ENCODE data around the gene IL1R1.
"Not testable (repeated sequence)": the region's sequence is repeated elsewhere in the genome, so short reads cannot be mapped to it uniquely, and the experiment has no call there.

The IL1R1 gene

GRCh38 chr2:102106133-102106556 is 36.4 kb upstream of the IL1R1 start:
- in situ Hi-C loops (cut with MboI; ENCODE audit: low sequenced_read_pairs) = no loop called here
- no peak overlapping the region for H3K4me3 ChIP-seq
- DNase-seq (ENCODE audit: low spot score in 2 of 2) = no peak
- H3K4me1 ChIP-seq = no peaks in the 10 kb centered on the region
- no peaks in the 10 kb centered on the region for H3K27me3 ChIP-seq (ENCODE audit: low read depth)
- H3K36me3 ChIP-seq (replicated peaks) = no peaks in the 10 kb centered on the region
- no peaks in the 10 kb centered on the region for H3K9me3 ChIP-seq

- H3K4me3 ChIP-seq; DNase-seq (ENCODE audit: low spot score in 2 of 2); H3K9me3 ChIP-seq; H3K4me1 ChIP-seq; H3K36me3 ChIP-seq (replicated peaks); H3K27me3 ChIP-seq (ENCODE audit: low read depth); in situ Hi-C loops (cut with MboI; ENCODE audit: low sequenced_read_pairs): not testable (repeated sequence)
Observed at GRCh38 chr2:102106813-102107740, 35.5 kb upstream of the IL1R1 start.

DNA sequence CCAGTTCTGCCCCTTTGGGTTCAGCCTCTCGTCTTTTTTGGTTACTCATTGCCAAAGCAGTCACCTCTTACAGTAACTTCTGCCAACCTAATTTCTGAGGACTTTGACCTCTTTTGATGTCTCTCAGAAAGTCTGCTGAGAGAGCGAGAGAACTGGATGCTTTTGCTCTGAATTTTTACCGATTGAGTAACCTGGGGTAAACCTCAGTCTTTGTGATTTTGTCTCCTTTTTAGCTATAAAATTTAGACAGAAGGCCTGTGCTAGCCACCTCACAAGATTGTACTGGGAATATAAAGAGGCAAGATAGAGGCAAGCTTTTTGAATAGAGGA is 34.8 kb upstream of the IL1R1 start:
- in situ Hi-C loops (cut with MboI; ENCODE audit: low sequenced_read_pairs) = no loop called here
- Histone ChIP-seq H3K36me3 (replicated peaks) (no peaks in the 10 kb centered on the region), H3K4me3 (no peak overlapping the region), H3K9me3 (no peaks in the 10 kb centered on the region), H3K4me1 (no peaks in the 10 kb centered on the region), H3K27me3 (ENCODE audit: low read depth) (no peaks in the 10 kb centered on the region)
- no peak for DNase-seq (ENCODE audit: low spot score in 2 of 2)

DNA sequence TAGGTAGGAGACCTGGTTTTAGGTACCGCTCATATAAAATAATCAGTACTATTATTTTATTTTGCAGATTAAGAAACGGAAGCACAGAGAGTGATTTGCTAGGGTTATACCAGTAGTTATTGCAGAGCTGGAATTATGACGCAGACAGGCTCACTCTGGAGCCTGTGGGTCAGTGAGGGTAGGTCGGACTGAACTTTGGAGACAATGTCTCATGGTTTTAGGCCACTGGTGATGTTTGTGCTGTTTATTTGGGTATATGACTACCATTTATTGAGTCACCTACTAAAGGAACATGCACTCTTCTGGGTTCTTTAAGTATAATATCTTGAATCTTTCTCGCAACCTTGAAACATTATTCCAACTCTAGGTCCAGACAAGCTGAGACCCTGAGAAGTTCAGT is 33.5 kb upstream of the IL1R1 start:
- Histone ChIP-seq H3K27me3 (ENCODE audit: low read depth) (no peaks in the 10 kb centered on the region), H3K9me3 (no peaks in the 10 kb centered on the region), H3K4me1 (no peaks in the 10 kb centered on the region), H3K4me3 (no peak overlapping the region), H3K36me3 (replicated peaks) (no peaks in the 10 kb centered on the region)
- DNase-seq (ENCODE audit: low spot score in 2 of 2) = no peak
- in situ Hi-C loops (cut with MboI; ENCODE audit: low sequenced_read_pairs) = no loop called here

- DNase-seq (ENCODE audit: low spot score in 2 of 2) = no peak
Observed at GRCh38 chr2:102110171-102110570, 32.4 kb upstream of the IL1R1 start.

DNA sequence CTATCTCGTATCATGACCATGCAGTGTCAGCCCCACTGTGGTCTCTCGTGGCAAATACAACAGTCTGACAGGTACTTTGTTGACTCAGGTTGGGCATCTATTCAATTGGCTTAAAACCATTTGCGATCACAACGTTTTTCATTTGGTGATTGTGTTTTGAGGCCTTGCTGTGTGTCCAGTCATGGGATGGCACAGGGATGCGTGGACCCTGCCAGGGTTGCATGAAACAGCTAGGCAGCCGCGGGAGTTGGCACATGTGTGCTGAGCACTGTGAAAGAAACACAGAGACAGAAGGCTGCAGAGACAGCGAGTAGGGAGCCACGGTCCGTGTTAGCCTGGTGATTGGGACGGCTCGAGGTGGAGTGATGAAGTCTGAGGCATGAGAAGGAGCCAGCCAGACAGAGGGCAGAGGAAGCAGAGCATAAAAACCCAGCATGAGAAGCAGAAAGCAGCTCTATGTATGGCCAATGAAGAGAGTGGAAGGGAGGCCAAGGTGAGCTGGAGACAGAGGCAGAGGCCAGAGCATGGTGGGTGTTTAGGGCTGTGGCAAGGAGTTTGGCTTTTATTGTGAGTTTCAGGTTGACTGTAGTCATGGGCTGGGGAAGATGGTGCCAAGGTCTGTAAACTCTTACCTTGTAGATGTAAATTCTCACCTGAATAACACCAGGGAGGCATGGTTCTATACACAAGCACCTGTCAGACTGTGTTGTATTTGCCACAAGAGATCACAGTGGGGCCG is 31.8 kb upstream of the IL1R1 start:
- H3K9me3 ChIP-seq = no peaks in the 10 kb centered on the region
- no peaks in the 10 kb centered on the region for H3K4me1 ChIP-seq
- no peaks in the 10 kb centered on the region for H3K27me3 ChIP-seq (ENCODE audit: low read depth)
- H3K36me3 ChIP-seq (replicated peaks) = no peaks in the 10 kb centered on the region
- in situ Hi-C loops (cut with MboI; ENCODE audit: low sequenced_read_pairs) = no loop called here
- H3K4me3 ChIP-seq = no peak overlapping the region
- no peak for DNase-seq (ENCODE audit: low spot score in 2 of 2)

More at GRCh38 chr2:102110171-102110570, 32.4 kb upstream of the IL1R1 start:
- Histone ChIP-seq H3K4me3 (no peak overlapping the region), H3K36me3 (replicated peaks) (no peaks in the 10 kb centered on the region), H3K4me1 (no peaks in the 10 kb centered on the region), H3K27me3 (ENCODE audit: low read depth) (no peaks in the 10 kb centered on the region), H3K9me3 (no peaks in the 10 kb centered on the region)
- in situ Hi-C loops (cut with MboI; ENCODE audit: low sequenced_read_pairs) = no loop called here

DNA sequence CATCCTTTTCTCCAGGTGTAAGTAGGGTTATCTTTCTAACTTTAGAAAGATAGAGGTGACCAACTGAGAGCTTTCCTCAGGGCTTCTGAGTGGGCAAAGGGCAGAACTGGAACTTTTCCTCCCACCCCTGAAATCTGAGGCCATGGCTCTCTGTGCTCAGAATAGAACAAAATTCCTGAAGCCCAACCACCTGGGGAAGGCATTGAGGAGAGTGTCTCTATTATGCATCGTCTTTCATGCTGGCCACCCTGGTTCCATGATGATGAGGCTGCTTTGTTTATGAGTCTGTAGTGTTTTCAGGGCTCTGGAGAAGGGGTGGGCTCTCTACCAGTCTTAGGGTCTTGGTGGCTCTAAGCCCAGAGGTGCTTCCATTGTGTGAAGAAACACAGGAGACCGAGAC is 30.7 kb upstream of the IL1R1 start:
- in situ Hi-C loops (cut with MboI; ENCODE audit: low sequenced_read_pairs) = no loop called here
- Histone ChIP-seq H3K4me1 (no peaks in the 10 kb centered on the region), H3K4me3 (no peak overlapping the region), H3K27me3 (ENCODE audit: low read depth) (no peaks in the 10 kb centered on the region), H3K9me3 (no peaks in the 10 kb centered on the region), H3K36me3 (replicated peaks) (no peaks in the 10 kb centered on the region)
- DNase-seq (ENCODE audit: low spot score in 2 of 2) = no peak

DNA sequence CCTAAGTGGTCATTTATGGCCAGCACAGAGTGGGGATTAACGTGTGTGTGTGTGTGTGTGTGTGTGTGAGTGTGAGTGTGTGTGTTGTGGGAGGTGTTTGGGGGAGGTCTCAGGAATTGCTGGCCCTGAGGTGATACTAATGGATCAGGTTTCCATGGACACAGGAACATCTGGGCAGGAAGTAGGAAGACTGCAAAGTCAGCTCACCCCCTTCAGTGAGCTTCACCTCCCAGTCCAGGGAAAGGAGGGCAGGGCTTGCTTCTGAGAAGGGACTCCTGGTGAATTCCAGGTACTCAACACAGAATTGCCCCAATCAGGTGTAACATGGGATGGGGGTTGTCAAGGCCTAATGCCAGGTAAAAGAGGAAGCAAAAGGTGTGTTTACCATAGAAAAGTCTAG is 30.3 kb upstream of the IL1R1 start:
- no peak overlapping the region for H3K4me3 ChIP-seq
- H3K27me3 ChIP-seq (ENCODE audit: low read depth) = no peaks in the 10 kb centered on the region

GRCh38 chr2:102112692-102113665 is 29.6 kb upstream of the IL1R1 start:
- in situ Hi-C loops (cut with MboI; ENCODE audit: low sequenced_read_pairs) = no loop called here
- no peak for DNase-seq (ENCODE audit: low spot score in 2 of 2)
- Histone ChIP-seq H3K36me3 (replicated peaks) (no peaks in the 10 kb centered on the region), H3K27me3 (ENCODE audit: low read depth) (no peaks in the 10 kb centered on the region), H3K9me3 (no peaks in the 10 kb centered on the region), H3K4me3 (no peak overlapping the region), H3K4me1 (no peaks in the 10 kb centered on the region)

More for the DNA sequence above, 30.3 kb upstream of the IL1R1 start:
- no peak for DNase-seq (ENCODE audit: low spot score in 2 of 2)
- Histone ChIP-seq H3K9me3 (no peaks in the 10 kb centered on the region), H3K36me3 (replicated peaks) (no peaks in the 10 kb centered on the region), H3K4me1 (no peaks in the 10 kb centered on the region)
- in situ Hi-C loops (cut with MboI; ENCODE audit: low sequenced_read_pairs) = no loop called here

DNA sequence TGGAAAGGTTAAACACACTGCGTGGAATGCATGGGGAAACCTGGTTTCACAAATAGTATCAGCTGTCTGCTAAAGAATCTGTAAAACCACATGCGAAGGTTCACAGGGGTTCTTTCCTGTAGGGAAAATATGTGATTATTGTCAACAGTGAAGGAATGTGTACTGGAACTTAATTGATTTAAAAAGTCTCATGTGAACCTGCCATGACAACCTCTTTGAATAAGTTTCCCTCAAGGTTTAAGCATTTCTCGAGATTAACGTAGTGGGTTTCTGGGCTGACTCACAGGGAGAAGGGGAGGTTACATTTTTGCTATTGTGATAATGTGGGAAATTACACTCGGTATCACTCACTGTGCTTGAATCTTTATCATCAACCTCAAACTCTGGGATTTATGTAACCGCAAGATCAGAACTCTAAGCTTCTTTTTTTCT is 28.2 kb upstream of the IL1R1 start:
- Histone ChIP-seq H3K9me3 (no peaks in the 10 kb centered on the region), H3K4me1 (no peaks in the 10 kb centered on the region), H3K4me3 (no peak overlapping the region), H3K36me3 (replicated peaks) (no peaks in the 10 kb centered on the region), H3K27me3 (ENCODE audit: low read depth) (no peaks in the 10 kb centered on the region)
- DNase-seq (ENCODE audit: low spot score in 2 of 2) = no peak
- in situ Hi-C loops (cut with MboI; ENCODE audit: low sequenced_read_pairs) = no loop called here

DNA sequence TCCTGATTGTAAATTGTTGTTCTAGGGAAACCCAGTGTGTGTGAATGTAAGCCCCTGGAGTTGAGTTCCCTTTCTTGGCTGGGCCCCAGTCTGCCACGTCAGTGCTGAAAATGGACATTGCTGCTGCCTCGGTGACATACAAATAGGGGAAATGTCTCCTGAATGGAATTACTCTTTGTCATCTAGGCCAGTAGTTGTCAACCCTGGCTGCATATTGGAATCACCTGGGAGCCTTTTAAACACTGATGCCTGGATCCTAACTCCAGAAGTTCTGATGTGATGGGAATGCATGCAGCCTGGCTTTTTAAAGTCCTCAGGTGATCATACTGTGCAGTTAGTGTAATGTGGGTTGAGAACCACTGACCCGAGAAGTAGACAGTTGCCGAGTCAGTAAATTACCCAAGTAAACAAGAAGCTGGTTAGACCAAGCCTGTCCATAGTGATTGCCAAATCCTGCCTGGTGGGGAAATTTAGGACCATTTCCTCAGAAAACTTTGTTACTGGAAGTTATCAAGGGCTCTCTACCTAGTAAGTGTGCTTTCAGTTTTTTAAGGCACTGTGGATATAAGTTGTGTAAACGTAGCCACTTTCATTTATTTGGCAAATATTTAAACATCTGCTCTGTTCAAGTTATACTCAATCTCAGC is 27.6 kb upstream of the IL1R1 start:
- H3K4me3 ChIP-seq = no peak overlapping the region
- H3K27me3 ChIP-seq (ENCODE audit: low read depth) = no peaks in the 10 kb centered on the region
- no peaks in the 10 kb centered on the region for H3K4me1 ChIP-seq
- H3K9me3 ChIP-seq = no peaks in the 10 kb centered on the region
- no peaks in the 10 kb centered on the region for H3K36me3 ChIP-seq (replicated peaks)
- DNase-seq (ENCODE audit: low spot score in 2 of 2) = no peak
- in situ Hi-C loops (cut with MboI; ENCODE audit: low sequenced_read_pairs) = no loop called here

DNA sequence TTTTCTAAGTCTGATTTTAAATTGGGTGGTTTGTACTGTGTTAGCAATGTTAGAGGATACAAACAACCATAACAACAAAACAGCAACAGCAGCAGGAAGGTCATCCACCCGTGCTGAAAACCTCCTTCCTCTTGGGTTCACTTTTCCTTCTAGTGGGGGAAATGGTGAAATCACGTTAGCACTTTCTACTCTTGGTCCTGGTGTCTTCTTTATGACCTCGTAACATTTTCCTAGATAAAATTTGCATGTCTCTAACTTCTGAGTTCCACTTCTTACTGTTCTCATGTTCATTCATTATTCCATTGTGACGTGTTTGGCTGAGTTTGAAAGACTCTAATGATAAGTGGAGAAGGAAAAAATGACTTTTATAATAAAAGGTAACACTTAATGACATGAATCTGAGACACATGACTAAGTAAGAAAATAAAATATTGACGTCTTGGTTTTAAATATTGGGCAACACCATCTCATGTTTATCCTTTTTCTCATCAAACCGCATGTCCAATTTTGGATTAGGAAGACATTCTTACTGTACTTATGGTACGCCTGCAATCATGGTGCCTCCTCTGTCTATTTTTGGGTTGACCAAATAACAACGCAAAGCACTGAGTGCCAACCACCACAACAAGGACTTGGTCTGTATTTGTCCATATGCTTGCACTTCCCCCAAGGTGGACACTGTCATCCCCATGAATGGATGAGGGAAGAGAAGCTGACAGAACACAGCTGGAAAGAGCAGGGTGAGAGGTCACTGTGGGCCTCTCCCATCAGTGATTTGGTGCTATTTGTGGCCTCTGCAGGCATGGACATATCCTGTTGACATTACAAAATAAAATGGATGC is 25.7 kb upstream of the IL1R1 start:
- DNase-seq (ENCODE audit: low spot score in 2 of 2) = no peak
- no peaks in the 10 kb centered on the region for H3K9me3 ChIP-seq
- H3K27me3 ChIP-seq (ENCODE audit: low read depth) = no peaks in the 10 kb centered on the region
- in situ Hi-C loops (cut with MboI; ENCODE audit: low sequenced_read_pairs) = no loop called here
- no peaks in the 10 kb centered on the region for H3K4me1 ChIP-seq
- no peak overlapping the region for H3K4me3 ChIP-seq
- no peaks in the 10 kb centered on the region for H3K36me3 ChIP-seq (replicated peaks)

All from HAP-1 (cell line).